K562 (cell line): ENCODE measurements around the gene ADAM19. TPM values are rescaled to one million over a fixed set of nuclear protein-coding genes. Genes with fewer than 3 reads are reported as not detected.

Experiments
- ATAC-seq: fragments of 200-7000 bp; cut with Tn5 transposase; 3 replicates; pipeline ENCODE4 v1.9.1; 2020; ENCODE audit warnings: moderate library complexity
- BruUV-seq: library from RNA; stranded (reverse); fragments of 400-500 nt; replicated peaks from 2 replicates; lab custom pipeline; 2021; lab: Mats Ljungman, UMichigan
- CTCF ChIA-PET: fragments of 300-600 bp; formaldehyde crosslinking; extraction: SDS; loops from one replicate; lab custom pipeline; 2021; ENCODE audit warnings: low intra/inter-chr PET ratio; lab: Yijun Ruan, JAX
- POLR2A ChIA-PET: fragments of 300-600, 350-650 bp; sonication (Branson Sonifier 250); formaldehyde crosslinking; extraction: SDS; loops from one replicate; lab custom pipeline; 2021; ENCODE audit warnings: antibody characterized with exemption, inconsistent platforms; lab: Yijun Ruan, JAX
- DNase-seq, 4 experiments: peaks; one replicate each; pipeline versions ENCODE4 v3.0.0 to v3.0.0-alpha.2; 2011 to 2018; ENCODE audit warnings: low spot score in 3 of 4, mixed read lengths in 3 of 4; ENCODE audit errors: extremely low read depth in 1 of 4
- FAIRE-seq: peaks from 2 replicates; lab custom pipeline; 2011; peaks lifted over from hg19 to GRCh38; lab: Jason Lieb, UNC
- H2AFZ ChIP-seq: 2 replicates; pipeline ENCODE4 v1.6.0; 2011; ENCODE audit warnings: low read depth, low read length, control low read depth, inconsistent platforms
- H3K27ac ChIP-seq: fragments of 200-600 bp; 3 replicates; pipeline ENCODE4 v1.8.0; 2011; ENCODE audit warnings: low read depth, mild to moderate bottlenecking, control low read depth, inconsistent platforms, low read length, moderate library complexity, mixed read lengths; ENCODE audit errors: extremely low read depth
- H3K27me3 ChIP-seq, 2 experiments: fragments of 300-600 bp in 1 of 2; 2 replicates in 1 of 2; 3 replicates in 1 of 2; pipeline versions ENCODE4 v1.6.0 to v1.8.0; 2011; ENCODE audit warnings: inconsistent platforms in 2 of 2, low read length in 2 of 2, mild to moderate bottlenecking in 1 of 2, mixed read lengths in 1 of 2, moderate library complexity in 1 of 2; ENCODE audit not compliant: control insufficient read depth in 2 of 2, insufficient read depth in 2 of 2
- H3K36me3 ChIP-seq: fragments of 300-600 bp; 3 replicates; pipeline ENCODE4 v1.8.0; 2011; ENCODE audit warnings: mild to moderate bottlenecking, low read length, inconsistent platforms; ENCODE audit not compliant: control insufficient read depth, insufficient read depth
- H3K4me1 ChIP-seq, 2 experiments: fragments of 200-600 bp in 1 of 2; replicated peaks in 1 of 2; 2 replicates in 1 of 2; 3 replicates in 1 of 2; pipeline versions ENCODE4 v1.5.1 to v1.8.0; 2011; ENCODE audit warnings: inconsistent platforms in 2 of 2, low read length in 2 of 2, mild to moderate bottlenecking in 1 of 2, mixed read lengths in 1 of 2, moderate library complexity in 1 of 2; ENCODE audit not compliant: control insufficient read depth in 2 of 2, insufficient read depth in 2 of 2
- H3K4me2 ChIP-seq: 2 replicates; pipeline ENCODE4 v1.6.1; 2011; ENCODE audit warnings: low read length, control low read depth, inconsistent platforms, mixed read lengths; ENCODE audit not compliant: insufficient read depth
- H3K4me3 ChIP-seq: fragments of 200-600 bp; sonication (generic), shearing (Covaris generic); 2 replicates; pipeline ENCODE4 v1.5.1; 2016; ENCODE audit warnings: control low read depth, inconsistent platforms
- H3K79me2 ChIP-seq: fragments of 200-600 bp; 3 replicates; pipeline ENCODE4 v1.8.0; 2011; ENCODE audit warnings: low read length, inconsistent platforms; ENCODE audit not compliant: control insufficient read depth, insufficient read depth
- H3K9ac ChIP-seq, 2 experiments: 2 replicates each; pipeline versions ENCODE4 v1.6.0 to v1.6.1; 2011; ENCODE audit warnings: low read depth in 2 of 2, low read length in 2 of 2, control low read depth in 1 of 2, inconsistent platforms in 1 of 2, mild to moderate bottlenecking in 1 of 2, mixed read lengths in 1 of 2; ENCODE audit not compliant: insufficient read depth in 1 of 2
- H3K9me1 ChIP-seq: one replicate; pipeline ENCODE4 v1.6.0; 2011; ENCODE audit warnings: inconsistent platforms, mild to moderate bottlenecking, low read length, moderate library complexity; ENCODE audit not compliant: control insufficient read depth, insufficient read depth
- H3K9me3 ChIP-seq: replicated peaks from 2 replicates; pipeline ENCODE4 v1.5.1; 2011; ENCODE audit warnings: low read depth, low read length, inconsistent platforms; ENCODE audit not compliant: control insufficient read depth, insufficient read depth
- H4K20me1 ChIP-seq: replicated peaks from 2 replicates; pipeline ENCODE4 v1.6.1; 2011; ENCODE audit warnings: low read length, inconsistent platforms, mixed read lengths; ENCODE audit not compliant: control insufficient read depth, insufficient read depth
- BRF1 ChIP-seq: IDR thresholded peaks from 3 replicates; pipeline ENCODE4 v1.6.1; 2011; ENCODE audit warnings: borderline replicate concordance, mild to moderate bottlenecking; ENCODE audit not compliant: insufficient read length; ENCODE audit errors: extremely low read depth
- CC2D1A ChIP-seq: fragments of 450-650 bp; IDR thresholded peaks from 2 replicates; pipeline ENCODE4 v1.6.1; 2017; ENCODE audit warnings: mild to moderate bottlenecking
- DDX20 ChIP-seq: fragments of 450-650 bp; IDR thresholded peaks from 2 replicates; pipeline ENCODE4 v1.6.1; 2016; ENCODE audit warnings: missing genetic modification characterization, low read depth, mild to moderate bottlenecking, missing compliant biosample characterization, moderate library complexity
- EHMT2 ChIP-seq: fragments of 450-650 bp; IDR thresholded peaks from 2 replicates; pipeline ENCODE4 v1.6.1; 2018; ENCODE audit warnings: antibody characterized with exemption
- HDAC3 ChIP-seq: fragments of 450-650 bp; IDR thresholded peaks from 2 replicates; pipeline ENCODE4 v1.6.1; 2018; ENCODE audit warnings: borderline replicate concordance, mild to moderate bottlenecking, moderate library complexity; ENCODE audit not compliant: partially characterized antibody
- JUN ChIP-seq, 2 experiments: sonication (generic) in 1 of 2; formaldehyde crosslinking in 1 of 2; IDR thresholded peaks; 2 replicates each; pipeline versions ENCODE4 v1.6.1 to v1.8.0; 2012 to 2022; ENCODE audit warnings: borderline replicate concordance in 2 of 2, mild to moderate bottlenecking in 2 of 2, improper control_type of control experiment in 1 of 2, low read depth in 1 of 2, low read length in 1 of 2, missing genetic modification reagents in 1 of 2
- MAFK ChIP-seq: IDR thresholded peaks from 2 replicates; pipeline ENCODE4 v1.6.1; 2011; ENCODE audit warnings: low read length, improper control_type of control experiment
- PCBP1 ChIP-seq: fragments of 200-400 bp; formaldehyde crosslinking; IDR thresholded peaks from 2 replicates; pipeline ENCODE4 v1.6.1; 2018; ENCODE audit warnings: mild to moderate bottlenecking, low read depth, low read length; ENCODE audit not compliant: poor library complexity, severe bottlenecking
- PHF8 ChIP-seq: fragments of 200-600 bp; sonication (generic); IDR thresholded peaks from 2 replicates; pipeline ENCODE4 v1.6.1; 2012; ENCODE audit warnings: mixed run types, mild to moderate bottlenecking, inconsistent platforms, low read length, moderate library complexity, borderline replicate concordance
- RBM17 ChIP-seq: fragments of 200-400 bp; formaldehyde crosslinking; IDR thresholded peaks from 2 replicates; pipeline ENCODE4 v1.6.1; 2017; ENCODE audit warnings: low read depth, mild to moderate bottlenecking, low read length, borderline replicate concordance
- SRSF1 ChIP-seq: fragments of 200-400 bp; formaldehyde crosslinking; IDR thresholded peaks from 2 replicates; pipeline ENCODE4 v1.6.1; 2017; ENCODE audit warnings: mild to moderate bottlenecking, low read depth, low read length, moderate library complexity
- TCF15 ChIP-seq: fragments of 250-450 bp; sonication (Bioruptor Pico); IDR thresholded peaks from 2 replicates; pipeline ENCODE4 v1.8.0; 2022; ENCODE audit warnings: moderate library complexity, mild to moderate bottlenecking, inconsistent platforms
- TCF3 ChIP-seq: sonication (generic); formaldehyde crosslinking; IDR thresholded peaks from 2 replicates; pipeline ENCODE4 v1.4.0; 2020; ENCODE audit warnings: mild to moderate bottlenecking, missing genetic modification reagents
- THRAP3 ChIP-seq: fragments of 450-650 bp; IDR thresholded peaks from 2 replicates; pipeline ENCODE4 v1.6.1; 2016; ENCODE audit warnings: mild to moderate bottlenecking, inconsistent platforms, borderline replicate concordance
- ZNF197 ChIP-seq: fragments of 200-800 bp; sonication (Bioruptor generic); IDR thresholded peaks from 2 replicates; pipeline ENCODE4 v1.6.1; 2016; ENCODE audit warnings: low read depth, missing genetic modification characterization, missing compliant biosample characterization
- ZNF561 ChIP-seq: fragments of 450-650 bp; formaldehyde crosslinking; conservative IDR thresholded peaks from 2 replicates; pipeline ENCODE4 v1.4.0; 2020; ENCODE audit warnings: mild to moderate bottlenecking, moderate library complexity
- WGBS: fragments of 100-300 bp; shearing (Covaris generic); methylation state at CpG from one replicate; pipeline ENCODE4 v1.1.6; 2016; ENCODE audit warnings: low coverage, mixed read lengths; ENCODE audit not compliant: insufficient coverage; ENCODE audit errors: missing lambda C conversion rate; 5-methylcytosine and 5-hydroxymethylcytosine counted together
- in situ Hi-C: fragments of 300-500 bp; cut with MboI; formaldehyde crosslinking; loops from 4 replicates; pipeline ENCODE4 v1.15.0; 2018; ENCODE audit warnings: inconsistent platforms, mixed read lengths
- intact Hi-C: fragments of 100-400 bp; cut with micrococcal nuclease; formaldehyde crosslinking; loops from 2 replicates; pipeline ENCODE4 v1.14.2; 2022
- polyA plus RNA-seq, 8 experiments: library from polyadenylated mRNA; depleted of rRNA in 4 of 8; stranded (reverse) in 5 of 8; unstranded in 3 of 8; fragments of >200 nt; fragmentation: Nextera tagmentation in 2 of 8; fragmentation: Illumina TruSeq in 1 of 8; extraction: Ambion mirVana in 2 of 8; extraction: Trizol in 1 of 8; gene quantifications; 2 replicates each; pipeline versions ENCODE4 v1.2.1 to v1.2.3, GENCODE V29; 2011 to 2014; ENCODE audit warnings: inconsistent platforms in 1 of 8, missing spikeins in 1 of 8
- total RNA-seq, 7 experiments: library from RNA; depleted of rRNA in 6 of 7; stranded (reverse); fragments of >200 nt in 6 of 7; fragmentation: Illumina TruSeq in 2 of 7; extraction: Trizol in 2 of 7; gene quantifications; 2 replicates each; pipeline versions ENCODE4 v1.2.1 to v1.2.3, GENCODE V29; 2011 to 2021; ENCODE audit warnings: low replicate concordance in 1 of 7
- TF ChIP-seq, protein P1 (sequence below): IDR thresholded peaks from 3 replicates; pipeline ENCODE4 v1.6.1; 2011; ENCODE audit warnings: borderline replicate concordance, mild to moderate bottlenecking, moderate library complexity; ENCODE audit not compliant: insufficient read length; ENCODE audit errors: extremely low read depth

Gene ADAM19
- total and polyA plus RNA-seq, 9 of the 15 experiments (the other 6 are each of a cell fraction or from before 2014, with no cell fraction given) = 0.11 to 1.1 (median 0.43) TPM

- no TSS peak for BruUV-seq
- Histone ChIP-seq H4K20me1 (no peaks in the 10 kb centered on the region), H3K9me1 (no peaks in the 10 kb centered on the region), H3K79me2 (no peaks in the 10 kb centered on the region), H3K9ac (no peak overlapping the region), H3K27me3 (0 out of 5 replicates have a peak, but pooled peaks cover 0 to 6% of the 10 kb centered on the region in 2 experiments), H2AFZ (no peak overlapping the region), H3K9me3 (no peaks in the 10 kb centered on the region), H3K36me3 (no peaks in the 10 kb centered on the region), H3K27ac (no peak overlapping the region), H3K4me1 (peaks cover 0 to 3% of the 10 kb centered on the region in 2 experiments; a peak in 2 of 5 replicates), H3K4me3 (no peak overlapping the region), H3K4me2 (no peak overlapping the region)
- POLR2A ChIA-PET = interaction anchor here (0.6 kb wide), 1 partner anchor 214 kb away, joined by 3 read pairs; no protein-coding TSS in a partner anchor
- DNase-seq (no peak), FAIRE-seq (no peak), ATAC-seq (no peak)
- CTCF ChIA-PET = interaction anchor here (0.9 kb wide), 1 partner anchor 274 kb away, joined by 3 read pairs; no protein-coding TSS in a partner anchor
- intact Hi-C loops = loop anchor here (5.0 kb wide), 1 partner anchor 127 kb away; no protein-coding TSS in a partner anchor
- in situ Hi-C loops = loop anchor here (10.0 kb wide), 1 partner anchor 225 kb away; no protein-coding TSS in a partner anchor
- TF ChIP-seq TCF3 (CRISPR knock-in tag) (no peak), RBM17 (no peak), BRF1 (no peak), JUN (IDR thresholded peaks at IDR 0.05; ENCODE audit: borderline replicate concordance, low read depth, low read length) (no peak), JUN (CRISPR knock-in tag; IDR thresholded peaks at IDR 0.05; ENCODE audit: borderline replicate concordance) (no peak), ZNF197 (CRISPR knock-in tag) (no peak), PHF8 (no peak), EHMT2 (no peak), PCBP1 (no peak), MAFK (no peak), DDX20 (no peak), HDAC3 (no peak), ZNF561 (no peak), TCF15 (CRISPR knock-in tag) (no peak), SRSF1 (no peak), THRAP3 (no peak), CC2D1A (no peak)
- TF ChIP-seq, protein P1, sequence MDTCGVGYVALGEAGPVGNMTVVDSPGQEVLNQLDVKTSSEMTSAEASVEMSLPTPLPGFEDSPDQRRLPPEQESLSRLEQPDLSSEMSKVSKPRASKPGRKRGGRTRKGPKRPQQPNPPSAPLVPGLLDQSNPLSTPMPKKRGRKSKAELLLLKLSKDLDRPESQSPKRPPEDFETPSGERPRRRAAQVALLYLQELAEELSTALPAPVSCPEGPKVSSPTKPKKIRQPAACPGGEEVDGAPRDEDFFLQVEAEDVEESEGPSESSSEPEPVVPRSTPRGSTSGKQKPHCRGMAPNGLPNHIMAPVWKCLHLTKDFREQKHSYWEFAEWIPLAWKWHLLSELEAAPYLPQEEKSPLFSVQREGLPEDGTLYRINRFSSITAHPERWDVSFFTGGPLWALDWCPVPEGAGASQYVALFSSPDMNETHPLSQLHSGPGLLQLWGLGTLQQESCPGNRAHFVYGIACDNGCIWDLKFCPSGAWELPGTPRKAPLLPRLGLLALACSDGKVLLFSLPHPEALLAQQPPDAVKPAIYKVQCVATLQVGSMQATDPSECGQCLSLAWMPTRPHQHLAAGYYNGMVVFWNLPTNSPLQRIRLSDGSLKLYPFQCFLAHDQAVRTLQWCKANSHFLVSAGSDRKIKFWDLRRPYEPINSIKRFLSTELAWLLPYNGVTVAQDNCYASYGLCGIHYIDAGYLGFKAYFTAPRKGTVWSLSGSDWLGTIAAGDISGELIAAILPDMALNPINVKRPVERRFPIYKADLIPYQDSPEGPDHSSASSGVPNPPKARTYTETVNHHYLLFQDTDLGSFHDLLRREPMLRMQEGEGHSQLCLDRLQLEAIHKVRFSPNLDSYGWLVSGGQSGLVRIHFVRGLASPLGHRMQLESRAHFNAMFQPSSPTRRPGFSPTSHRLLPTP = no peak
- 2% methylated on average over 7 of the region's 7 CpGs for WGBS
Measured at GRCh38 chr5:157469687-157470086, 105.9 kb downstream of the ADAM19 start.
